ENCODE results near the gene ARHGEF2.
A peak's percentile ranks its signal among the peaks of the same experiment; 100 is the strongest.

ARHGEF2 gene

GRCh38 chr1:155975375-155976061, 2.8 kb downstream of the ARHGEF2 start:
- H3K9me3 ChIP-seq (ENCODE audit: control insufficient read depth, low read length): no peaks in the 10 kb centered on the region
- H3K27me3 ChIP-seq (ENCODE audit: control insufficient read depth, insufficient read depth, low read length): no peaks in the 10 kb centered on the region
- H3K9ac ChIP-seq (ENCODE audit: low read length): peak overlapping the region; percentile 81
- H3K4me1 ChIP-seq (ENCODE audit: control insufficient read depth, insufficient read depth, low read length): peaks cover 62% of the 10 kb centered on the region
- H3K36me3 ChIP-seq (ENCODE audit: control insufficient read depth, insufficient read depth, low read length): peaks cover 4% of the 10 kb centered on the region
- no peak overlapping the region for H3K4me3 ChIP-seq (ENCODE audit: low read length)

GRCh38 chr1:155974208-155975115, 3.9 kb downstream of the ARHGEF2 start:
- Histone ChIP-seq H3K4me3 (ENCODE audit: low read length) (no peak overlapping the region), H3K9ac (ENCODE audit: low read length) (no peak overlapping the region), H3K4me1 (ENCODE audit: control insufficient read depth, insufficient read depth, low read length) (peaks cover 60% of the 10 kb centered on the region)

DNA sequence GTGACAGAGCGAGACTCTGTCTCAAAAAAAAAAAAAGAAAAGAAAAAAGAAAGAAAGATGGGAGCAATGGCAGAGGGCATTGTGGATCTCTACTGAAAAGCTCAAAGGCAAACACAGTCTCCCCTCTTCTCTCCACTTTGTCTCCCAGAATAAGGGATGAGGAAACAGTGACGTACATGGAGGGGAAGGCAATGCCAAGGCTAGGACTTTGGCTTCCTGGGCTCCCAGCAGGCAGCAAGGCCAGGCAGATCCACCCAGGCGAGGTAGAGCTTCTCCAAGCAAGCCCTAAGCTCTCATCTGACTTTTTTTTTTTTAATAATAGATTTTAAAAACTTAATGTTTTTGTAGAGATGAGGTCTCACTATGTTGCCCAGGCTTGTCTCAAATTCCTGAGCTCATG, 4.6 kb downstream of the ARHGEF2 start:
- no peak overlapping the region for H3K9ac ChIP-seq (ENCODE audit: low read length)
- no peak overlapping the region for H3K4me3 ChIP-seq (ENCODE audit: low read length)
- peaks cover 60% of the 10 kb centered on the region for H3K4me1 ChIP-seq (ENCODE audit: control insufficient read depth, insufficient read depth, low read length)

More at GRCh38 chr1:155974208-155975115, 3.9 kb downstream of the ARHGEF2 start:
- no peaks in the 10 kb centered on the region for H3K27me3 ChIP-seq (ENCODE audit: control insufficient read depth, insufficient read depth, low read length)
- no peaks in the 10 kb centered on the region for H3K9me3 ChIP-seq (ENCODE audit: control insufficient read depth, low read length)
- H3K36me3 ChIP-seq (ENCODE audit: control insufficient read depth, insufficient read depth, low read length): peaks cover 4% of the 10 kb centered on the region

GRCh38 chr1:155971910-155972809, 6.2 kb downstream of the ARHGEF2 start:
- H3K36me3 ChIP-seq (ENCODE audit: control insufficient read depth, insufficient read depth, low read length): peaks cover 12% of the 10 kb centered on the region
- no peak overlapping the region for H3K9ac ChIP-seq (ENCODE audit: low read length)
- H3K4me1 ChIP-seq (ENCODE audit: control insufficient read depth, insufficient read depth, low read length): peaks cover 66% of the 10 kb centered on the region

More for the DNA sequence above, 4.6 kb downstream of the ARHGEF2 start:
- H3K36me3 ChIP-seq (ENCODE audit: control insufficient read depth, insufficient read depth, low read length): peaks cover 9% of the 10 kb centered on the region
- H3K9me3 ChIP-seq (ENCODE audit: control insufficient read depth, low read length): no peaks in the 10 kb centered on the region
- no peaks in the 10 kb centered on the region for H3K27me3 ChIP-seq (ENCODE audit: control insufficient read depth, insufficient read depth, low read length)

DNA sequence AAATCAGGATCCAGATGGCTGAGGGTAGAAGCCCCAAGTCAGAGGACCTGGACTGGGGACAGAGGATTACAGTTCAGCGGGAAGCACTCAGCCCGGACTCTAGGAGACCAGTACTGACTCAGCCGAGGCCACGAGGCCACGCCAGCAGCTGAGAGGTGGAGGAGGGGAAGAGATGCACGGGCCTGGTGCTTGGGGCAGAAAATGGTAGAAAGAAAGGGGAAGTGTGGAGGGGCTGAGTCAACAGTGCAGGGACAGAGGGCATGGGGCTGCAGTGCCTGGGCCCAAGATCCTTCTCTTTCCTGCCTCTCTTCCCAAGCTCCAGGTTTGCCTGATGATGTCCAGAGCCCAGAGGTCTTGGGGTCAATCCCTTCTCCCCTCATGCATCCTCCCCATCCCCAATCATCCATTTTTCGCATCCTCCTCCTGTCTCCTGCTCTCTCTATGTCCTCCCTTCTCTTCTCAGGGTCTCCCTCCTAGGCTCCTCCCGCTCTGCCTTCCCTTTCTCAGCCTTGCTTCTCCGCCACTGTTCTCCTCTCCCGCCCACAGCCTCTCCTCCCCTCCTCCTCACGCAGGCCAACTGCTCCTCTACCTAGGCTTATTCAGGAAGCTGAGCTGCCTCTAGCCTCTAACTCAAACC, 7.7 kb downstream of the ARHGEF2 start:
- Histone ChIP-seq H3K9ac (ENCODE audit: low read length) (peak overlapping the region; percentile 2), H3K4me3 (ENCODE audit: low read length) (no peak overlapping the region), H3K4me1 (ENCODE audit: control insufficient read depth, insufficient read depth, low read length) (peaks cover 55% of the 10 kb centered on the region), H3K9me3 (ENCODE audit: control insufficient read depth, low read length) (no peaks in the 10 kb centered on the region), H3K27me3 (ENCODE audit: control insufficient read depth, insufficient read depth, low read length) (no peaks in the 10 kb centered on the region), H3K36me3 (ENCODE audit: control insufficient read depth, insufficient read depth, low read length) (peaks cover 12% of the 10 kb centered on the region)

More at GRCh38 chr1:155971910-155972809, 6.2 kb downstream of the ARHGEF2 start:
- no peaks in the 10 kb centered on the region for H3K27me3 ChIP-seq (ENCODE audit: control insufficient read depth, insufficient read depth, low read length)
- no peaks in the 10 kb centered on the region for H3K9me3 ChIP-seq (ENCODE audit: control insufficient read depth, low read length)
- no peak overlapping the region for H3K4me3 ChIP-seq (ENCODE audit: low read length)

DNA sequence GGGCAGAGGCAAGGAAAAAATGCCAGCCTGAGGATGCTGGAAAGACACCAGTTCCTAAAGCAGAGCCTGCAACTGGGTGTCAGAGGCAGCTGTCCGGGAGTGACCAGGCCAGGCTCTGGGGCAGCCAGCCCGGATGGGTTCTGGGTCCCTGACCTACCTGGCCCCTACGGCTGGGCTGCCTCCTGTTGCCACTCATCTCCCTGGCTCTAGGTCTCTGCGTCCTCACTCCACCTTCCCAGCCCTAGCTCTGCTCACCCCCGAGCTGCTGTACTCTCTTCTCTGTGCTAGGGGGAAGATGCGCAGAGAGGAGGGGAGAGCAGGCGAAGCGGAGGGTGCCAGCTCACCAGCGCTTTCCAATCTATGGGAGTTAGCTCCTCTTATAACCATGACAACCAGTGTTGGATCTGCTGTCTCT, 9.0 kb downstream of the ARHGEF2 start:
- Histone ChIP-seq H3K4me1 (ENCODE audit: control insufficient read depth, insufficient read depth, low read length) (peaks cover 44% of the 10 kb centered on the region), H3K36me3 (ENCODE audit: control insufficient read depth, insufficient read depth, low read length) (peaks cover 12% of the 10 kb centered on the region), H3K9ac (ENCODE audit: low read length) (no peak overlapping the region), H3K27me3 (ENCODE audit: control insufficient read depth, insufficient read depth, low read length) (no peaks in the 10 kb centered on the region), H3K9me3 (ENCODE audit: control insufficient read depth, low read length) (no peaks in the 10 kb centered on the region), H3K4me3 (ENCODE audit: low read length) (no peak overlapping the region)

- Histone ChIP-seq H3K4me1 (ENCODE audit: control insufficient read depth, insufficient read depth, low read length) (peaks cover 40% of the 10 kb centered on the region), H3K27me3 (ENCODE audit: control insufficient read depth, insufficient read depth, low read length) (no peaks in the 10 kb centered on the region), H3K9me3 (ENCODE audit: control insufficient read depth, low read length) (no peaks in the 10 kb centered on the region), H3K4me3 (ENCODE audit: low read length) (no peak overlapping the region), H3K36me3 (ENCODE audit: control insufficient read depth, insufficient read depth, low read length) (peaks cover 15% of the 10 kb centered on the region), H3K9ac (ENCODE audit: low read length) (no peak overlapping the region)
These were observed 9.7 kb downstream of the ARHGEF2 start for GRCh38 chr1:155968670-155969069.

- H3K36me3 ChIP-seq (ENCODE audit: control insufficient read depth, insufficient read depth, low read length): peaks cover 15% of the 10 kb centered on the region
- peaks cover 40% of the 10 kb centered on the region for H3K4me1 ChIP-seq (ENCODE audit: control insufficient read depth, insufficient read depth, low read length)
- H3K4me3 ChIP-seq (ENCODE audit: low read length): no peak overlapping the region
- no peaks in the 10 kb centered on the region for H3K27me3 ChIP-seq (ENCODE audit: control insufficient read depth, insufficient read depth, low read length)
- H3K9ac ChIP-seq (ENCODE audit: low read length): no peak overlapping the region
- H3K9me3 ChIP-seq (ENCODE audit: control insufficient read depth, low read length): no peaks in the 10 kb centered on the region
These were observed 10.3 kb downstream of the ARHGEF2 start for GRCh38 chr1:155968051-155968400.

- Histone ChIP-seq H3K4me1 (ENCODE audit: control insufficient read depth, insufficient read depth, low read length) (peaks cover 46% of the 10 kb centered on the region), H3K27me3 (ENCODE audit: control insufficient read depth, insufficient read depth, low read length) (no peaks in the 10 kb centered on the region), H3K9me3 (ENCODE audit: control insufficient read depth, low read length) (no peaks in the 10 kb centered on the region), H3K4me3 (ENCODE audit: low read length) (no peak overlapping the region), H3K36me3 (ENCODE audit: control insufficient read depth, insufficient read depth, low read length) (peaks cover 20% of the 10 kb centered on the region), H3K9ac (ENCODE audit: low read length) (no peak overlapping the region)
These were observed 10.9 kb downstream of the ARHGEF2 start for GRCh38 chr1:155967341-155968050.

GRCh38 chr1:155966750-155967149, 11.6 kb downstream of the ARHGEF2 start:
- Histone ChIP-seq H3K9me3 (ENCODE audit: control insufficient read depth, low read length) (no peaks in the 10 kb centered on the region), H3K36me3 (ENCODE audit: control insufficient read depth, insufficient read depth, low read length) (peaks cover 24% of the 10 kb centered on the region), H3K27me3 (ENCODE audit: control insufficient read depth, insufficient read depth, low read length) (no peaks in the 10 kb centered on the region), H3K4me3 (ENCODE audit: low read length) (no peak overlapping the region), H3K9ac (ENCODE audit: low read length) (no peak overlapping the region), H3K4me1 (ENCODE audit: control insufficient read depth, insufficient read depth, low read length) (peaks cover 50% of the 10 kb centered on the region)

DNA sequence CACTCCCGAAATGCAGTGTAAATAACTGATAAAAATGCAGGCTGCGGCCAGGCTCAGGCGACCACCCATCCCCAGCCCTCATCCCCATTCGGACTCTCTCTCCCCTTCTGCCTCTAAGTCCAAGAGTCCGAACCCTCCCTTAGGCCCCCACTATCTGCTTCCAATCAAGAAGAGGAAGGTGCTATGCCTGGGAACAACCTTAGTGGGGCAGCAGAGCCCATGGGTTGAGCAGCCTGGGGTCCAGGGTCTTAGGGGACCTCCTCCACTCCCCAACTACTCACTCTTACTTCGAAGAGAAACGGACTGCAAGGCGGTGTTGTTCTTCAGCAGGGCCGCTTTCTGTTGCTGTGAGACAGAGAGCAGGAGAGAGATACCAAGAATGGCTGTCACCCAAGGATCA, 12.2 kb downstream of the ARHGEF2 start:
- Histone ChIP-seq H3K36me3 (ENCODE audit: control insufficient read depth, insufficient read depth, low read length) (peaks cover 27% of the 10 kb centered on the region), H3K27me3 (ENCODE audit: control insufficient read depth, insufficient read depth, low read length) (no peaks in the 10 kb centered on the region), H3K9me3 (ENCODE audit: control insufficient read depth, low read length) (no peaks in the 10 kb centered on the region), H3K9ac (ENCODE audit: low read length) (no peak overlapping the region), H3K4me3 (ENCODE audit: low read length) (no peak overlapping the region), H3K4me1 (ENCODE audit: control insufficient read depth, insufficient read depth, low read length) (peaks cover 50% of the 10 kb centered on the region)

Measured in mucosa of stomach (tissue), 1 donor.